NCI-H146 treated with DMSO at 0.1 percent for 48 hours (cell line): ENCODE data around the gene SIK2.
"Not testable (repeated sequence)": the region's sequence is repeated elsewhere in the genome, so short reads cannot be mapped to it uniquely, and the experiment has no call there.

Source experiments
- DNase-seq: peaks from one replicate; lab custom pipeline; 2025; ENCODE audit not compliant: unreplicated experiment; lab: John Stamatoyannopoulos, UW

SIK2 gene

DNA sequence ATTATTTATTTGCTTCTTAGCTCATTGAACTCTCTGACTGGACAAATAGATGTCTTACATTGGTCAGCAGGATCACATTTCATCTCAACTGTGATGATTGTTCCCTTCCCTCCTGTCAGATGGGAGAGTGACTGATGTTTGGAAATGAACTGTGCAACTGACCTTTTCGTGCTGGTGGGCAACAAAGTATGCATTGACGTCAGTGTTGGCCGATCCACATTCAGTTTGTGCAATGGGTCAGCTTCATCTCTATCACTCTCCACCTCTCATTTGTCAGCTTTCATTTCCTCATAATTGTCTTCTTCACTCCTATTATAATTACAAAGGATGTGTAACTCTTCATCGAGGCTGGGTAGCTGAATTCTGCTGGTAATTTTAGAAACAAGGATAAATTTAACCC lies 92.6 kb downstream of the SIK2 start:
- DNase-seq = peak; percentile 67

DNA sequence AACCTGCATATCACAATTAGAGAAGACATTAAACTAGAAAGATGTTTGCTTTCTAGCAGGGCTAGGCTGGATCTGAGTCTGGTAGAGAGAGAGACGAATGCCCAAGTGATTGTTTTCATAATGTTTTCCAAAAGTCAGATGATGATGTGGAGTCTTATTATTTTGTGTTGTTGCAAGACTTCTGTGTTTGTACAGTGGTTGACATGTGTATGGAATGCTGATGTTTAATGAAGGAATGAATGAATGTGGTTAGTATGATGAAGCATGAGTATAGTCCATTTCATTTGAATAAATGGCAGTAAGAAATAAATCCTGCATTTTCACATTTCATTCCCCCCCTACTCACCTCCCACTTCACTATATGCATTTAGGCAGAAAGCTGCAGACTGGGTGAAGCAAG lies 94.3 kb downstream of the SIK2 start:
- no peak for DNase-seq

DNA sequence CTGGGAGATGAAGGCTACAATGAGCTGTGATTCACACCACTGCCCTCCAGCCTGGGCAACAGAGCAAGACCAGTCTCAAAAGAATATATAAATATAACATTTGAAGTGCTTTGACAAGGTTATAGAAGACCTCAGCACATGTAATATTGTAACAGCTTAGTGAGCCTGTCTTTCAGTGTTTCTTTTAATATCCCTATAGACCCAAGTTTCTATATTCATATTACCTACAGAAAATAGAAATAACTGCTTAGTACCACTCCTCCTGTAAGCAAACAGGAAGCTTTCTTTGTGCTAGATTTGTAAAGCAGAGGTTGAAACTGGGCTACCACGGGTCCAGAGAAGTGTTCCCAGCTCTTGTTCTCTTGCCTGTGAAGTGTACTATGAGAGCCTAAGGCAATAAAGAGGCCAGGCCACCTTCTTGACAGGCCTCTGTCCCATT lies 95.7 kb downstream of the SIK2 start:
- DNase-seq = no peak

DNA sequence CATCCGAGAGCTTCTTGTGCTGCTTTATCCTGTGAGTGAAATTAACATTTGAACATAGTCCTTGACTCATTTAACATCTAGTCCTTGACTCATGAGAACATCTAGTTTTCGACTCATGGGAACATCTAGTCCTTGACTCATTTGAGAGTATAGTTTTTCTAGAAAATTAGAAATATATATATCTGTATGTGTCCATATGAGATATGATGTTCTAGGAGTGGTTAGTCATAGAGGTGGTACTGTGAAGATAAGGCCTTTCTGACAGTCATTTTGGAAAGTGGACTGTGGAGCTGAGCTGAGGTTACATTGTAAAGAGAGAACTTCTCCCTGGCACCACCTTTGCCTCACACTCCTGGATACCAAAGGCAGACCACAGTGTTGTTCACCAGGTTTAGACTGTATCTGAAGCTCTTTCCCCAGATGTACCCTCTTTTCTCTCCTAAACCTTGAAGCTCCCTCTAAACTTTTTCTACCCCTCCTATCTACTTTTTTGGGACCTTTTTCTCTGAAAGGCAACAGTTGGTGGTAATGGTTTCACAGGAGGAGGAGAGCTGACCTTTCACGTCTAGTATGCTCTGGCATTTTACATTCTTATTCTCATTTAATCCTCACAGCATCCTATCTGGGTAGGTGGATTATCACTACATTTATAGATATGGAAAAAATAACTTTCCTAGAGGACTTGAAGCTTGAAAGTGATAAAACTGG lies 96.8 kb downstream of the SIK2 start:
- DNase-seq = no peak

DNA sequence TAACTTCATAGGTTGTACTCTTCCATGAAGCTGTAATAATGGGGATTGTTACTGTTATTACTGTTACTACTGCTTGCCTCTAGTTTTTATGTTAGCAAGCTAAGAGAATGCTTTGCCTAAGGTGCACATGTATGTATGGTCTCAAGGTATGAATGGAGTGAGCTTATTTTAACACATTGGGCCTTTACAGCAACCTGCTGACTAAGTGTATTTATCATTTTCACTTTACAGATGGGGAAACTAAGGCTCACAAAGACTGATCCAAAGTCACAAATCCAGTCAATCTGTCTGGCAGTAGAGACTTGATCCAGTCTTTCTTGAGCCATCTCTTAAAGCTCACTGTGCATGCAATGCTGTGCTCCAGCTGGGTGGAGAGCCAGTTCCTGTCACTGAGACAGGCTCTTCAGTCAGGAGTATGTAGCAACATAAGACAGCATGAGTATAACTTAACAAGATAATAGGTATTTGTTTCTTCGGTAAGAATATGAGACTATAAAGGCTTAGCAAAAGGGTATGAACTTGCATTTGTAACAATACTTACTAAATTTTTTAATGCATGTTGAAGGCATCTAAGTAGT lies 97.4 kb downstream of the SIK2 start:
- DNase-seq = no peak

DNA sequence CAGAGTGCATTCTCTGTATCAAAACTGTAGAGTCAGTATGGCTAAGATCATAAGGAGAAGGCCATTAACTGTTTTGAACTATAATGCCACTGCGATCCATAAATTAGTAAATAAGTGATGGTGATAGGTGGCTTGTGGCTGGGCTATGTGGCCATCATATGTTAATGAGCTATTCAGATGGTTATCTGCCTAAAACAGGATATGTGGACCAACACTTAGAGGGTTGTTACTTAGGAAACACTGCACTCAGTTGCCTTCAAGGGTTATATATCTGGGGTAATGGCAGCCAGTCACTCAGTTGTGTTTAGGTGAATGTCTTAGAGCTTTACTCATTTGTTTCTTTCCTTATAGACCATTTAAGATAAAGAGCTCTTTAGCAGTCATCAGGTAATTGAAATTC lies 97.9 kb downstream of the SIK2 start:
- DNase-seq = no peak

DNA sequence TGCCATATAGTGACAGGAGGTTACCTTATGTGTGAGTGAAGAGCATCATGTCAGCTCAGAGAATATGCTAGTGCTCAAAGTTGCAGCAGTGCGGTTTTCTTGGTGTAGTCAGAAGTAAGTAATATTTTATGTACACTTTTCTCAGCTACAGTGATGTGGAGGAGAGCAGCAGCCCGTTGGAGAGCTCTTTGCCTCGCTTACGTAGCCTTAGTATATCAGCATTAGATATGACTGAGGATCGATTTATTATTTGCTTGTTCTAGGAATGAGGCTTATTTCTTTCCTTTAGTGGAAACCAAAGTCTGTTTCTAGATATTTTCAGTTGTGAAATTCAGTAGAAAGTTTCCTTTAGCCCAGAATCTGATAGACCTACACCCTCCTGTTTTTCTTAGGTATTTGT lies 100.4 kb downstream of the SIK2 start:
- DNase-seq = no peak

DNA sequence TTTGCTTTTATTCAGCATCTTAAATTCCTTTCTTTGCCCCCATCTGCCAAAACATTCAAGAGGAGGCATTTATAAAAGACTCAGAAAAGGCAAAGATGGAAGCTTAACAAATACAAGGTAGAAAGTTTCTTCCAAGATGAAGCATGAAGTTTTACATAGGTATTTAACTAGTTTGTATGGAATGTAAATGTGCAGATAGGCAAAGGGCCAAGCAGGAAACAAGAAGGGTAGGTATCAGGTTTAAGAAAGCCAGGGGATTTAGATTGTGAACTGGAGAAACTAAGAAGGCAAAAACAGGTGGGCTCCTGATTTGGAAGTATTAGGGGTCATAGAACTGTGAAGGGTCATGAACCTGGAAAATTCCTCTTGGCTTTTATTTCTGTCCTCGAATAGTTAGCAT lies 101.3 kb downstream of the SIK2 start:
- DNase-seq = no peak

DNA sequence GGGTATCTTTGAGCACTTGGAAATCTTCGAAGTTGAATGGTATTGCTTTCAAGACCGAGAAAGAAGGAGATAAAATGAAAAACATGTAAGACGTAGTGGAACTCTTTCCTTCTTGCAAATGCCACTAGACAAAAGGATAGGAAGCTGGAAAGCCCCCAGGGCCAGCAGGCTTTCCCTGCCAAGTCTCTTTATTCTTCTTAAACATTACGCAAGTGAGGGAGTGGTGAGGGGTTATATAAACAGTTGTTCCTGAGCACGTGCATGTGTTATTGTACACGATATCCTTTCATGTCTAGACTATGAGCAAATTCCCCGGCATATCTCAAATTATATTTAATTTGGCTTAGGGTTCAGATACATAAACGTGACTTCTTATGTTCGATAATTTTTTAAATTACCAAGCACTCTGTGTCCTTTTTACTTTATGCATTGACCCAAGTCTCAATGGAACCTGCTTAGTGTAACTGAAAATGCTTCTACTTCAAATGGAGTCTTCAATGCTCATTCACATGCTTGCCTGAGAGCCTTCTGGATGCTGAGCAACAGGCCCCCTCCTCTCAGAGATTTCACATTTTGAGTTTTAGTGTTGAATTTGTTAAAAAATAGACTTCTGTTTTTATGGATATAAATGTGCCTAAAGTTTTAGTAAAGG lies 104.9 kb downstream of the SIK2 start:
- DNase-seq = no peak

DNA sequence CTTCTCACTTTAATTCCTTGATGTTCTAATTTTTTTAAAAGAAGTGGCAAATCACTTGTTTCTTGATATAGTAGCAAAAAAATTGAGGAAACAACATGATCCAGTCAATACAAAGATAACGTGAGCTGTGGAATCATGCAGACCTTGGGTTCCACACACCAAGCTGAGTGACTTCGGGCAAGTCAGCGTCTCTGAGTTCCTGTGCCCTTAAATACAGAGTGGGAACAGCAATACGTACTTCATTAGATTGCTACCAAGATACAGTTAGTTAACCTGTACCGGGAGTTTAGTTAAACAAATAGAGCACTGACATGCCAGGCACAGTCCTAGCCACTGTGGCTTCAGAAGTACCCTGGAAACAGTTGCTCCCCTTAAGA lies 105.4 kb downstream of the SIK2 start:
- no peak for DNase-seq

DNA sequence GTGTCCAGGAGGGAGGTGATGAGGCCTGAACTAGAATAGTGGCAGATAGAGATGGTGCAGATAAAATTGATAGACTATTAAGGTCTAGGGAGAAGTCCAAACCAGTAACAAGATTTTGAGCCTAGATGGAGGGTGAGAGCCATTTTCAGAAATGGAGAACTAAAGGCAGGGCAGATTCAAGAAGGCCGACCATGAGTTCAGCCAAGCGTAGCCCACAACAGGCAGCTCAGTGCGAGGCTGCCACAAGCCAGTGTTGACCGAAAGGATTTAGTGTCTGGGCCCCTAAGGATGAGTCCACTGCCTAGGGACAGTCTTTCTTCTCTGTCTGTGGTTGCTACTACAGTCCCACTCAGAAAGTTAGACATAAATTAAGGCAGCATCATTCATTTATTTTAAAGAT lies 112.3 kb downstream of the SIK2 start:
- no peak for DNase-seq

DNA sequence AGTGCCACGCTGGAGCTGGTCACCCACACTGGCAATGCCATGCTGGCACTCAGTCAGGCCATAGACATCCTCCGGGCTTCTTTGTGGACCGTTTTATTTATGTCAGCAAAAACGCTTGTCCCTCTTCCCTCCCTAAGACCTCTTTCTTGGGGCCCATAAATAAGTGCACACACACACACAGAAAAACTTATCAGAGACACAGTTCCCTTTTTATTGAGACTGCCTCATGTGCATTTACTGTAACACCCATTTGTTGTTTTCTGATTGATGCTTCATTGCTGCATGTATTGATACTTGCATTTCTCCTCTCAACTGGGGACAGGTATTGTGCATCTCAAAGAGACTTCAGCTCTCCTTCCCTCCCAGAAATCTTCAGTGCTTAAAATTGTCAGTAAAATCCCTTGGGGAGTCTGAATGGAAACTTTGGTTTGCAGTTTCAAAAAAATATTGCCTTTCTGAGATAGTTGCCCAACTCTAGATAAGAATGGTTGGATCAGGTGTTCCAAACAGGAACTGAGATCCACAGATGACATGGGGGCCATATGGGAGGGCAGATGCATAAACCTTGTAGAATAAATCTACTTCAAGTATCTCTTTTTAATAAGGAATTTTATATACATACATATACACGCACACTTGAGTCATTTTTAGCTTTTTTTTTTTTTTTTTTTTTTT lies 113.0 kb downstream of the SIK2 start:
- DNase-seq = no peak

DNA sequence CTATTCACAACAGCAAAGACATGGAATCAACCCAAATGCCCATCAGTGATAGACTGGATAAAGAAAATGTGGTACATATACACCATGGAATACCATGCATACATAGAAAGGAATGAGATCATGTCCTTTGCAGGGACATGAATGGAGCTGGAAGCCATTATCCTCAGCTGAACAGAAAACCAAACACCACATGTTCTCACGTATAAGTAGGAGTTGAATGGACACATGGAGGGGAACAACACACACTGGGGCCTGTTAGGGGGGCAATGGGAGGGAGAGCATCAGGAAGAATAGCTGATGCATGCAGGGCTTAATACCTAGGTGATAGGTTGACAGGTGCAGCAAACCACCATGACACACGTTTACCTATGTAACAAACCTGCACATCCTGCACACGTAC lies 115.4 kb downstream of the SIK2 start:
- DNase-seq = not testable (repeated sequence)

DNA sequence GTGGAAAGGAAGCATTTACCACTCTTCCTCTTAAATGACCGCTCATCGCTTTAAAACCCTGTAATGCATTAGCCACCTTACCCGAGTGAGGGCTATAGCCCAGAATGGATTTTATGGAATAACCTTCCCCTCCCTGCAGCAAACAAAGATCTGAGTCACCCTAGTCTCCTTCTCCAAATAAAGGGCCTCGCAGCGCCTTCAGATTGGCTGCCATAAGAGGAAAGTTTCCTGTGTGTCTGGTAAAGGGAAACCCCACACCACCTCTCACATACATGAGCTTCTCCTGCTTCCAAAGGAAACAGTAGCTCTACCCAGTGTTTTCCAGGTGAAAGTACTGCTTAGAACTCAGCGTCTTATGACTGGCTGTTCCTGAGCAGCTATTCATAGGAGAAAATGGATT lies 116.2 kb downstream of the SIK2 start:
- DNase-seq = no peak

DNA sequence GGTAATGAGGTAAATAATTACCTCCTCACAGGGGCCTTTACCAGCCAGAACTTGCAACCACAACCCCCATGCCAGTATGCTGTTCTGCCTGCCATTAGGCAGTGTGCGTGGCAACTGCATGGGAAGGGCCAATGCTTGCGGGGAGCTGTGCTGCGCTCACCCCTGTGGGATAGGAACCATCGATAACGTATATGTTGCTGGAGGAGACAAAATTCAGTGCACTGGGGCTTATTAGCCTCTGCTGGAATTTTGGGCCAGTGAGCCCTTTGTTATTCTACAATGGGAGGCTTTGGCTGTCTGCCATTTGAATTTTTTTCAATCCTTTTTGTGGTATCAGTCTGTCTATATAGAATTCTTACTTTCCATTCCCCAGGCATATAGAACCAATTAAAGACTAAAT lies 116.6 kb downstream of the SIK2 start:
- no peak for DNase-seq

DNA sequence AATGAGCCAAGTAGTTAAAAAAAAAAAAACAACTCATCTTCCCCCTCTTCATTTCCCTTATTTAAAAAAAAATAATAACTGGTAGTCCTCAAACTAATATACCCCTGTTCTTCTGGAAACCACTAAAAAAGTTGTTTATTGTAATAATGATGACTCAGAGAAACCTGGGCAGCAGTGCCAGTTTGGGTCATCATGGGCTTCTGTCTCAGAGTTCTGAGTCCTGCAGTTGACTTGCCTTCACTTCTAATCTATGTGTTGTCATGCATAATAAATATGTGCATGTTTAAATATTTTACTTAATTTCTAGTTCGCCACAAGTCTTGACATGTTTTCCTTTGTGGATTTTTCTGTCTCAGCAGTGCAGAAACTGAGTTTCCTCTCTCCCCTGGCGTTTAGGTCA lies 117.1 kb downstream of the SIK2 start:
- no peak for DNase-seq

DNA sequence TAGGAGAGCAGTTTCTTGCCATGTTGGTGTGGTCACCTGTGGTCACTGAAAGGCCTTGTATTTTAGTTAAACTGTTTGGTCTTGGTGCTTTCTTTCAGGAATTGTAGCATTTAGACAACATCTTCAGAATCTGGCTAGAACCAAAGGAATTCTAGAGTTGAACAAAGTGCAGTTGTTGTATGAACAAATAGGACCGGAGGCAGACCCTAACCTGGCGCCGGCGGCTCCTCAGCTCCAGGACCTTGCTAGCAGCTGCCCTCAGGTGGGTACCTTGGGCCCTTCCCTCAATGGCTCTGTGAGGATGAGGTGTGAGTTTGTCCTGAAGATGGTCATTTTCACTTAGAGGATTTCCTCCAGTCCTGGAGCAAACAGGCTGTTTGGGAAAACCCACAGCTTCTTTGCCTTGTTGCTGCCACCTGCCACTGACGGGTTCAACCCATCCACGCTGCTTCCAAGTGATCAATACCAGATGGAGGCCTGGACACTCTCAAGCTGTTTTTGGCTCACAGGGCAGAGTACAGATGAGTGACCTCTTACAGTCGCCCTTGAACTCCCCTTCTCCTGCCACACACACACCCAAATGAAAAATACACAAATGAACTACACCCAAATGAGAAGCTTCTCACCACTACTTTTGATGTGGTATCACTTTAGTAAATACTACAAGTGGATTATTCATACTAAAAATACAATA lies 118.7 kb downstream of the SIK2 start:
- no peak for DNase-seq

DNA sequence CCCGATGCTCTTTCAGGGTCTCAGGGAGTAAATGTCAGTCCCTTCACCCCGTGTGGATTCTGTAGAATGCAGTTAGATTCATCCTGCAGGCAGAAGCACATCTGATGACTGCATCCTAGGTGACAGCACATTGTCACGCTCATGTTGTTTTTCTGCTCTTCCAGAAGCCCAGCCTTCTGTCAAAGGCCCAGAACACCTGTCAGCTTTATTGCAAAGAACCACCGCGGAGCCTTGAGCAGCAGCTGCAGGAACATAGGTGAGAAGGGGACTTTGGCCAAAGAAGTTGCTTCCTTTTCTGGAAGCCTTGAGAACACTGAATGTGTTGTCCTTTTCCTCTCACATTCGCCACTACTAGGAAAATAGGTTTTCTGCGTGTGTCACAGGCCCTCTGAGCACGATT lies 120.3 kb downstream of the SIK2 start:
- no peak for DNase-seq

DNA sequence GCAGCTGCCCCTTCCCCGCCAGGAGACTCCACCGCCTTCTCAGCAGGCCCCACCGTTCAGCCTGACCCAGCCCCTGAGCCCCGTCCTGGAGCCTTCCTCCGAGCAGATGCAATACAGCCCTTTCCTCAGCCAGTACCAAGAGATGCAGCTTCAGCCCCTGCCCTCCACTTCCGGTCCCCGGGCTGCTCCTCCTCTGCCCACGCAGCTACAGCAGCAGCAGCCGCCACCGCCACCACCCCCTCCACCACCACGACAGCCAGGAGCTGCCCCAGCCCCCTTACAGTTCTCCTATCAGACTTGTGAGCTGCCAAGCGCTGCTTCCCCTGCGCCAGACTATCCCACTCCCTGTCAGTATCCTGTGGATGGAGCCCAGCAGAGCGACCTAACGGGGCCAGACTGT lies 121.3 kb downstream of the SIK2 start:
- DNase-seq = no peak

DNA sequence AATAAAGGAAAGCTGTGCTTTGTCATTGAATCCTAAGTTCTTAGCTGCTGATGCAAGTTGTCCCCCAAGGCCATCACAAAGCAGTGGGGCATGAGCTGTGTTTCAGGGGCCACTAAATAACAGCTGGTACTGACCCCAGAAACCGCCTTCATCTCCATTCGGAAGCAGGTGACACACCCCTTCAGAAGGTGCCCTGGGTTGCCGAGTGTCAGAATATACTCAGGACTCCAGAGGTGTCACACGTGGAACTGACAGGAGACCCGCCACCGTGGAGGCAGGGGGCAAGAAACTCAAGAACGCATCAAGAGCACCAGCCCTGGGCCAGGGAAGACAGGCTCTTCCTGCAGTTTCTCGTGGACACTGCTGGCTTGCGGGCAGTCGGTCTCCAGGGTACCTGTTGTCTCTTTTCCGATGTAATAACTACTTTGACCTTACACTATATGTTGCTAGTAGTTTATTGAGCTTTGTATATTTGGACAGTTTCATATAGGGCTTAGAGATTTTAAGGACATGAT lies 122.4 kb downstream of the SIK2 start:
- no peak for DNase-seq

DNA sequence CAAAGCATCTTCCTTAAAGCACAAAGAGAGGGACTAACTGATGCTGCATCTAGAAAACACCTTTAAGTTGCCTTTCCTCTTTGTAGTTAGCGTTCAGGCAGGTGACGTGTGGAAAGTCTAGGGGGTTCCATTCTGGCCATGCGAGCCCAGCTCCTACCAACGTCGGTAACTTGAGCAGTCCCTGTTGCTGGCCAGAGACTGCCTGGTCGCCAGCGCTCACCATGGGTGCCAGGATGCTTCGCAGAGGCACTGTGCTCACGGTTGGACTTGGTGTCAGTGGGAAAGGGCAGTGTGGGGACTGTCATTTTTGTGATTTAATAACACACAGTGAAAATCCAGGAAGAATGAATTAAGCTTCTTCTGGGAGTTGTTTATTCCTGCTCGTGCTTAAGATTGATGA lies 123.4 kb downstream of the SIK2 start:
- DNase-seq = no peak
